HepG2 (cell line): Measurements from ENCODE around the gene HPS1. TPM values are rescaled to one million over a fixed set of nuclear protein-coding genes. Genes with fewer than 3 reads are reported as not detected.

ENCODE experiments used
- ATAC-seq: fragments of 200-7000 bp; cut with Tn5 transposase; 3 replicates; pipeline ENCODE4 v1.9.1; 2020; ENCODE audit warnings: mild to moderate bottlenecking, moderate library complexity
- BruUV-seq: library from RNA; stranded (reverse); fragments of 400-500 nt; replicated peaks from 2 replicates; lab custom pipeline; 2021; lab: Mats Ljungman, UMichigan
- CTCF ChIA-PET: fragments of 300-600 bp; formaldehyde crosslinking; extraction: SDS; loops from one replicate; lab custom pipeline; 2021; ENCODE audit warnings: low total read pairs, inconsistent platforms, low intra/inter-chr PET ratio; lab: Yijun Ruan, JAX
- POLR2A ChIA-PET: fragments of 350-600 bp; sonication (Branson Sonifier 250); formaldehyde crosslinking; loops from one replicate; lab custom pipeline; 2020; ENCODE audit warnings: antibody characterized with exemption, inconsistent platforms; lab: Yijun Ruan, JAX
- DNase-seq: peaks from one replicate; pipeline ENCODE4 v3.0.0-alpha.2; 2015; ENCODE audit warnings: low spot score
- FAIRE-seq: peaks from 3 replicates; lab custom pipeline; 2011; peaks lifted over from hg19 to GRCh38; lab: Jason Lieb, UNC
- H2AFZ ChIP-seq: one replicate; pipeline ENCODE4 v1.6.1; 2011; ENCODE audit warnings: low read length, inconsistent platforms
- H3K27ac ChIP-seq: fragments of 300-600 bp; 3 replicates; pipeline ENCODE4 v1.8.0; 2011; ENCODE audit warnings: mixed run types, mild to moderate bottlenecking, mixed read lengths, low read length, inconsistent platforms; ENCODE audit not compliant: insufficient read depth; ENCODE audit errors: extremely low read length
- H3K27me3 ChIP-seq, 2 experiments: fragments of 200-600 bp in 1 of 2; 2 replicates in 1 of 2; 3 replicates in 1 of 2; pipeline versions ENCODE4 v1.6.0 to v1.8.0; 2011; ENCODE audit warnings: low read length in 2 of 2, mild to moderate bottlenecking in 2 of 2, moderate library complexity in 2 of 2, inconsistent platforms in 1 of 2; ENCODE audit not compliant: insufficient read depth in 2 of 2, control insufficient read depth in 1 of 2
- H3K36me3 ChIP-seq, 2 experiments: fragments of 200-600 bp in 1 of 2; replicated peaks in 1 of 2; 2 replicates in 1 of 2; 3 replicates in 1 of 2; pipeline versions ENCODE4 v1.5.1 to v1.8.0; 2011; ENCODE audit warnings: low read length in 2 of 2, inconsistent platforms in 1 of 2; ENCODE audit not compliant: insufficient read depth in 2 of 2, control insufficient read depth in 1 of 2
- H3K4me1 ChIP-seq: 2 replicates; pipeline ENCODE4 v1.5.1; 2012; ENCODE audit warnings: low read length, inconsistent platforms; ENCODE audit not compliant: insufficient read depth
- H3K4me2 ChIP-seq: 2 replicates; pipeline ENCODE4 v1.6.0; 2011; ENCODE audit warnings: low read depth, low read length, inconsistent platforms
- H3K4me3 ChIP-seq, 3 experiments: fragments of 200-600 bp in 1 of 3; sonication (generic), shearing (Covaris generic) in 1 of 3; replicated peaks in 1 of 3; 2 replicates each; pipeline ENCODE4 v1.5.1; 2011 to 2016; ENCODE audit warnings: low read length in 3 of 3, inconsistent platforms in 2 of 3, low read depth in 2 of 3, mild to moderate bottlenecking in 2 of 3, control low read depth in 1 of 3, mixed read lengths in 1 of 3; ENCODE audit not compliant: insufficient read depth in 1 of 3
- H3K79me2 ChIP-seq: one replicate; pipeline ENCODE4 v1.6.1; 2011; ENCODE audit warnings: low read length, inconsistent platforms; ENCODE audit not compliant: insufficient read depth
- H3K9ac ChIP-seq: 2 replicates; pipeline ENCODE4 v1.6.0; 2011; ENCODE audit warnings: mild to moderate bottlenecking, low read depth, low read length, inconsistent platforms; ENCODE audit not compliant: insufficient read depth
- H3K9me3 ChIP-seq: 2 replicates; pipeline ENCODE4 v1.5.1; 2012; ENCODE audit warnings: mild to moderate bottlenecking, low read length
- H4K20me1 ChIP-seq: 2 replicates; pipeline ENCODE4 v1.6.0; 2011; ENCODE audit warnings: inconsistent platforms, mild to moderate bottlenecking, low read length, moderate library complexity; ENCODE audit not compliant: insufficient read depth
- ATF3 ChIP-seq: sonication (generic); formaldehyde crosslinking; IDR thresholded peaks from 2 replicates; pipeline ENCODE4 v1.4.0; 2020; ENCODE audit warnings: missing genetic modification reagents
- CREBL2 ChIP-seq: sonication (generic); formaldehyde crosslinking; IDR thresholded peaks from 2 replicates; pipeline ENCODE4 v1.8.1; 2023; ENCODE audit warnings: missing genetic modification reagents, mild to moderate bottlenecking, borderline replicate concordance
- MAZ ChIP-seq, 2 experiments: sonication (generic) in 1 of 2; formaldehyde crosslinking in 1 of 2; IDR thresholded peaks; 2 replicates each; pipeline versions ENCODE4 v1.5.0 to v1.6.1; 2012 to 2020; ENCODE audit warnings: low read depth in 2 of 2, mild to moderate bottlenecking in 2 of 2, borderline replicate concordance in 1 of 2, improper control_type of control experiment in 1 of 2, low read length in 1 of 2, missing genetic modification reagents in 1 of 2, moderate library complexity in 1 of 2
- MTERF4 ChIP-seq: sonication (generic); formaldehyde crosslinking; IDR thresholded peaks from 2 replicates; pipeline ENCODE4 v1.8.0; 2023; ENCODE audit warnings: mild to moderate bottlenecking, missing genetic modification reagents
- MTF2 ChIP-seq: sonication (generic); formaldehyde crosslinking; IDR thresholded peaks from 2 replicates; pipeline ENCODE4 v1.5.0; 2020; ENCODE audit warnings: missing genetic modification reagents, borderline replicate concordance
- SPEN ChIP-seq: sonication (generic); formaldehyde crosslinking; IDR thresholded peaks from 2 replicates; pipeline ENCODE4 v1.5.1; 2020; ENCODE audit warnings: low read depth, mild to moderate bottlenecking, missing genetic modification reagents
- ZMAT3 ChIP-seq: sonication (generic); formaldehyde crosslinking; conservative IDR thresholded peaks from 2 replicates; pipeline ENCODE4 v1.7.0; 2021; ENCODE audit warnings: missing genetic modification reagents
- ZMYM3 ChIP-seq: sonication (generic); formaldehyde crosslinking; IDR thresholded peaks from 2 replicates; pipeline ENCODE4 v1.5.1; 2020; ENCODE audit warnings: mild to moderate bottlenecking, missing genetic modification reagents
- ZNF205 ChIP-seq: IDR thresholded peaks from 2 replicates; pipeline ENCODE4 v1.6.1; 2018; ENCODE audit warnings: missing biosample characterization, missing genetic modification reagents
- ZNF263 ChIP-seq: sonication (generic); formaldehyde crosslinking; IDR thresholded peaks from 2 replicates; pipeline ENCODE4 v1.4.0; 2020; ENCODE audit warnings: missing genetic modification reagents
- ZNF292 ChIP-seq: sonication (generic); formaldehyde crosslinking; IDR thresholded peaks from 2 replicates; pipeline ENCODE4 v1.8.1; 2022; ENCODE audit warnings: mild to moderate bottlenecking, low read depth, missing genetic modification reagents, borderline replicate concordance
- ZNF382 ChIP-seq: sonication (generic); formaldehyde crosslinking; IDR thresholded peaks from 2 replicates; pipeline ENCODE4 v1.5.0; 2020; ENCODE audit warnings: missing genetic modification reagents, mild to moderate bottlenecking, borderline replicate concordance
- ZNF496 ChIP-seq: sonication (generic); formaldehyde crosslinking; IDR thresholded peaks from 2 replicates; pipeline ENCODE4 v1.8.1; 2023; ENCODE audit warnings: mild to moderate bottlenecking, moderate library complexity, missing genetic modification reagents; ENCODE audit not compliant: insufficient replicate concordance
- ZNF556 ChIP-seq: sonication (generic); formaldehyde crosslinking; IDR thresholded peaks from 2 replicates; pipeline ENCODE4 v1.4.0; 2020; ENCODE audit warnings: mild to moderate bottlenecking, missing genetic modification reagents, borderline replicate concordance
- ZNF710 ChIP-seq: sonication (generic); formaldehyde crosslinking; IDR thresholded peaks from 2 replicates; pipeline ENCODE4 v1.5.0; 2020; ENCODE audit warnings: mild to moderate bottlenecking, missing genetic modification reagents, borderline replicate concordance
- ZNF713 ChIP-seq: sonication (generic); formaldehyde crosslinking; IDR thresholded peaks from 2 replicates; pipeline ENCODE4 v1.4.0; 2020; ENCODE audit warnings: mild to moderate bottlenecking, missing genetic modification reagents
- WGBS: methylation state at CpG from one replicate; pipeline ENCODE4 v1.1.6; 2017; ENCODE audit warnings: low lambda C conversion rate; 5-methylcytosine and 5-hydroxymethylcytosine counted together
- in situ Hi-C: cut with HindIII; loops from 2 replicates; pipeline ENCODE4 v1.10.0; 2017; ENCODE audit warnings: low pct_unique_long_range_greater_than_20kb; ENCODE audit not compliant: extremely low pct_ligation_motif_present
- intact Hi-C: fragments of 100-400 bp; cut with micrococcal nuclease; formaldehyde crosslinking; loops from one replicate; pipeline ENCODE4 v1.10.0; 2022; ENCODE audit not compliant: unreplicated experiment
- polyA plus RNA-seq, 8 experiments: library from polyadenylated mRNA; depleted of rRNA in 3 of 8; stranded (reverse) in 7 of 8; unstranded in 1 of 8; fragments of >200 nt; fragmentation: Illumina TruSeq in 4 of 8; extraction: Trizol in 4 of 8; gene quantifications; 2 replicates each; pipeline versions ENCODE4 v1.2.1 to v1.2.3, GENCODE V29; 2011 to 2016; ENCODE audit warnings: low read depth in 4 of 8, missing spikeins in 1 of 8, mixed read lengths in 1 of 8; ENCODE audit not compliant: insufficient read depth in 1 of 8
- total RNA-seq, 5 experiments: library from RNA; depleted of rRNA; stranded (reverse); fragments of >200 nt; fragmentation: Illumina TruSeq; extraction: Trizol; gene quantifications; 2 replicates each; pipeline ENCODE4 v1.2.3, GENCODE V29; 2016; ENCODE audit warnings: low read depth in 1 of 5

Gene HPS1
- total and polyA plus RNA-seq, 2 of the 13 experiments (the other 11 are each of a cell fraction or from before 2014, with no cell fraction given): 24.6 to 25.8 TPM

- POLR2A ChIA-PET: no interaction called here
- BruUV-seq: no TSS peak
- H3K27me3 ChIP-seq: no peaks in the 10 kb centered on the region
- no peak for ATAC-seq
- H3K9ac ChIP-seq: no peak overlapping the region
- intact Hi-C loops (no loop called here), in situ Hi-C loops (no loop called here)
- H2AFZ ChIP-seq: no peak overlapping the region
- no peak overlapping the region for H3K27ac ChIP-seq
- no peaks in the 10 kb centered on the region for H3K4me1 ChIP-seq
- H3K36me3 ChIP-seq: peaks cover 15 to 59% of the 10 kb centered on the region in 2 experiments
- TF ChIP-seq ZNF205 (no peak), MTF2 (CRISPR knock-in tag) (no peak), ZNF710 (CRISPR knock-in tag) (no peak), ZNF382 (no peak), CREBL2 (CRISPR knock-in tag) (no peak), MTERF4 (CRISPR knock-in tag) (no peak), ZNF713 (CRISPR knock-in tag) (no peak), ZMYM3 (CRISPR knock-in tag) (no peak), ZNF263 (CRISPR knock-in tag) (no peak), ZNF496 (CRISPR knock-in tag) (no peak), MAZ (IDR thresholded peaks at IDR 0.05; ENCODE audit: borderline replicate concordance, low read depth, low read length) (no peak), MAZ (CRISPR knock-in tag; IDR thresholded peaks at IDR 0.05; ENCODE audit: low read depth) (no peak), ZNF292 (CRISPR knock-in tag) (no peak), ZMAT3 (no peak), ZNF556 (CRISPR knock-in tag) (no peak), ATF3 (CRISPR knock-in tag) (no peak), SPEN (CRISPR knock-in tag) (no peak)
- no peaks in the 10 kb centered on the region for H3K9me3 ChIP-seq
- H3K79me2 ChIP-seq: no peaks in the 10 kb centered on the region
- 0 out of 2 replicates have a peak, but pooled peaks cover 2% of the 10 kb centered on the region for H4K20me1 ChIP-seq
- H3K4me2 ChIP-seq: no peak overlapping the region
- no peak for DNase-seq
- WGBS: 93% methylated on average over 8 of the region's 8 CpGs
- H3K4me3 ChIP-seq: no peak overlapping the region
- CTCF ChIA-PET: no interaction called here
- FAIRE-seq: no peak
Measured at GRCh38 chr10:98430427-98430826, 16.3 kb downstream of the HPS1 start.
